Measurements from ENCODE around the gene CDC42EP2. TPM values are rescaled to one million over a fixed set of nuclear protein-coding genes. Genes with fewer than 3 reads are reported as not detected.

CDC42EP2 gene
- total RNA-seq, result 10 to 100 TPM; 26.3 to 63.4 (median 42.8) TPM

- H3K4me1 ChIP-seq, result peaks cover 0 to 89% (median 42%) of the 10 kb centered on the region in 3 donors
- WGBS, 2 donors (ENCODE audit: low coverage in 1 of 2), result 0% methylated on average over 10 of the region's 74 CpGs; no CpG with 5 or more reads in 1 of the 2 donors
- TF ChIP-seq CTCF (IDR thresholded peaks at IDR 0.05) (peak in 3 of 4 experiments; percentile 18 to 42 (median 38)), POLR2A (IDR thresholded peaks at IDR 0.05) (peak; percentile 86 to 87), EP300 (IDR thresholded peaks at IDR 0.05) (no peak), POLR2AphosphoS5 (IDR thresholded peaks at IDR 0.05) (peak; percentile 89)
- H3K4me3 ChIP-seq, result peak within 1 kb of the TSS; percentile 71 to 98
- peak within 1 kb of the TSS; percentile 84 to 99 (median 98) for H3K27ac ChIP-seq
- H3K36me3 ChIP-seq, result peaks cover 0 to 6% of the 10 kb centered on the region in 2 donors
- H3K27me3 ChIP-seq, result no peaks in the 10 kb centered on the region
- peak; percentile 88 for ATAC-seq
- no peaks in the 10 kb centered on the region for H3K9me3 ChIP-seq
Observed at GRCh38 chr11:65314501-65315203, at the start of gene CDC42EP2. Gene CDC42EP2, plus strand, starts transcription at chr11:65314866. Its CDS starts 6,033 bp downstream, at chr11:65320899.

- Histone ChIP-seq H3K4me3 (no peak overlapping the region), H3K4me1 (peaks cover 4 to 17% (median 6%) of the 10 kb centered on the region in 3 donors), H3K36me3 (peaks cover 0 to 58% of the 10 kb centered on the region in 2 donors), H3K9me3 (no peaks in the 10 kb centered on the region), H3K27me3 (no peaks in the 10 kb centered on the region), H3K27ac (no peak overlapping the region)
- ATAC-seq, result no peak
- 84% methylated on average over 2 of the region's 2 CpGs; no CpG with 5 or more reads in 1 of the 2 donors for WGBS, 2 donors (ENCODE audit: low coverage in 1 of 2)
- TF ChIP-seq POLR2A (IDR thresholded peaks at IDR 0.05) (no peak), EP300 (IDR thresholded peaks at IDR 0.05) (no peak), POLR2AphosphoS5 (IDR thresholded peaks at IDR 0.05) (no peak), CTCF (IDR thresholded peaks at IDR 0.05) (no peak)
Observed at GRCh38 chr11:65266210-65266609, 48.5 kb upstream of the CDC42EP2 start.

- Histone ChIP-seq H3K4me3 (no peak overlapping the region), H3K36me3 (peaks cover 0 to 36% of the 10 kb centered on the region in 2 donors), H3K27me3 (no peaks in the 10 kb centered on the region), H3K4me1 (peaks cover 0 to 40% (median 9%) of the 10 kb centered on the region in 3 donors), H3K9me3 (no peaks in the 10 kb centered on the region), H3K27ac (peak overlapping the region in 3 of 4 donors; percentile 3 to 60 (median 14))
- TF ChIP-seq CTCF (IDR thresholded peaks at IDR 0.05) (peak; percentile 57 to 98 (median 88)), EP300 (IDR thresholded peaks at IDR 0.05) (no peak), POLR2AphosphoS5 (IDR thresholded peaks at IDR 0.05) (peak; percentile 94)
- peak; percentile 92 for ATAC-seq
- 37 to 47% methylated on average over 4 to 6 of the region's 6 CpGs for WGBS, 2 donors (ENCODE audit: low coverage in 1 of 2)
Observed at GRCh38 chr11:65274735-65275682, 39.7 kb upstream of the CDC42EP2 start.

GRCh38 chr11:65275906-65276305, 38.8 kb upstream of the CDC42EP2 start:
- Histone ChIP-seq H3K27ac (peak overlapping the region in 2 of 4 donors; percentile 3 to 14), H3K4me3 (no peak overlapping the region), H3K9me3 (no peaks in the 10 kb centered on the region), H3K4me1 (peaks cover 0 to 40% (median 9%) of the 10 kb centered on the region in 3 donors), H3K27me3 (no peaks in the 10 kb centered on the region), H3K36me3 (peaks cover 0 to 35% of the 10 kb centered on the region in 2 donors)
- no peak for ATAC-seq
- no peak for TF ChIP-seq CTCF (IDR thresholded peaks at IDR 0.05)
- no peak for TF ChIP-seq EP300 (IDR thresholded peaks at IDR 0.05)
- no peak for TF ChIP-seq POLR2AphosphoS5 (IDR thresholded peaks at IDR 0.05)
- no peak for TF ChIP-seq POLR2A (IDR thresholded peaks at IDR 0.05)
- WGBS, 2 donors (ENCODE audit: low coverage in 1 of 2), result 84 to 89% methylated on average over 4 of the region's 4 CpGs

Measured in gastroesophageal sphincter (tissue), 4 donors.